ENCODE results near the gene GAL3ST1.
"Not testable (repeated sequence)": the region's sequence is repeated elsewhere in the genome, so short reads cannot be mapped to it uniquely, and the experiment has no call there.

The GAL3ST1 gene

DNA sequence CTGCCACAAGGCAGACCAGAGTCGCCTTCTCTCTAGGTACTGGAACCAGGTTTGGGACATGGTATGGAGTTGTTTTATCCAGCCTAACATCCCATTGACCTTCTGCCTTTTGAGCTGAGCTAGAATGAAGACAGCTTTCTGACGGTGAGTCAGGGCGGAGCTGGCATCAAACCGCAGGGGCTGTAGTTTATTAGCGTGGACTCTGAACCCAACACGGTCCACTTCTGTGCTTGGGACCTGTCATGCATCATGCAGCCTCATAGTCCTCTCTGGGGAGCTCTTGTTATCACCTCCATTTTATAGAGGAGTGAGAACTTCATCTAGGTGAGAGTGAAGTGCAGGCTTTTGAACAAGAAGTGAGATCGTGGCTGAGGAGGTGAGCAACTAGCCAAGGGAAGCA, 8.3 kb downstream of the GAL3ST1 start:
- H3K4me3 Mint-ChIP-seq = no peak overlapping the region
- no peaks in the 10 kb centered on the region for H3K4me1 Mint-ChIP-seq
- H3K27ac Mint-ChIP-seq = no peak overlapping the region
- H3K27me3 Mint-ChIP-seq = peaks cover 28% of the 10 kb centered on the region
- CTCF ChIA-PET = no interaction called here
- H3K36me3 Mint-ChIP-seq = no peaks in the 10 kb centered on the region
- H3K9me3 Mint-ChIP-seq = no peaks in the 10 kb centered on the region
- DNase-seq = no peak

DNA sequence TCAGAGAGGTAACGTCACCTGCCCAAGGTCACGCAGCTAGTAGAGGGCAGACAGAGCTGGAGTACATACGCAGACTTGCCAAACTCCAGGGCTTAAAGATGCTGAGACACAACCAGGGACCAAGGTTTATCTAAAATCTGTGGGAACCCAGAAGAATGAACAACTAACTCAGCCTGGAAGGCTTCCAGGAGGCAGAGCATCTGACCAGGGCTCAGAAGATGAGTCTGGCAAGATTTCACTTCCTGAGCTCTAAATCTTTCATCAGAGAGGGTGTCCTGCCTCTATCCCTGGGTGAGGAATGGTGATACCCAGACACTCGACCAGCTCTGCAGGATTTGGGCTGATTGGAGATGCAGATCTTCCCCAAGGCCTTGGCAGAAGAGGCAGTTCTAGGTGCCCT, 9.1 kb downstream of the GAL3ST1 start:
- Mint-ChIP-seq H3K4me1 (no peaks in the 10 kb centered on the region), H3K36me3 (no peaks in the 10 kb centered on the region), H3K27me3 (peaks cover 25% of the 10 kb centered on the region), H3K9me3 (no peaks in the 10 kb centered on the region), H3K27ac (no peak overlapping the region), H3K4me3 (no peak overlapping the region)
- CTCF ChIA-PET = no interaction called here
- no peak for DNase-seq

DNA sequence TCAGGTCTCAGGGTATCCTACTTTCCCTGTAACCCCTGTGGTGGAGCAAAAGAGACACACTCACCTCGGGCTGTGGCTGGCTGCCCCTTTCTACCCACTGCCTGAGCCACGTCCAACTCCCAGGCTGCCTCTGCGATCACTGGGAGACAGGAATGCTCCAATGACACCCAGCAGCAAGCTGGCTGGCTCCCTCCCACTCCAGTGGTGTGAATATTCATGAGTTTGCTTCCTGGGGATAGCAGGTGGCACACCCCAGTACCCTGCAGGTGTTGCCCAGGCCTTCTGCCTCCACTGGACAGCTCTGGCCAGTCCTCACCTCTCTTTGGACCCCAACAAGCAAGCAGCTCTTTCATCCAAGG, 9.7 kb downstream of the GAL3ST1 start:
- CTCF ChIA-PET = no interaction called here

DNA sequence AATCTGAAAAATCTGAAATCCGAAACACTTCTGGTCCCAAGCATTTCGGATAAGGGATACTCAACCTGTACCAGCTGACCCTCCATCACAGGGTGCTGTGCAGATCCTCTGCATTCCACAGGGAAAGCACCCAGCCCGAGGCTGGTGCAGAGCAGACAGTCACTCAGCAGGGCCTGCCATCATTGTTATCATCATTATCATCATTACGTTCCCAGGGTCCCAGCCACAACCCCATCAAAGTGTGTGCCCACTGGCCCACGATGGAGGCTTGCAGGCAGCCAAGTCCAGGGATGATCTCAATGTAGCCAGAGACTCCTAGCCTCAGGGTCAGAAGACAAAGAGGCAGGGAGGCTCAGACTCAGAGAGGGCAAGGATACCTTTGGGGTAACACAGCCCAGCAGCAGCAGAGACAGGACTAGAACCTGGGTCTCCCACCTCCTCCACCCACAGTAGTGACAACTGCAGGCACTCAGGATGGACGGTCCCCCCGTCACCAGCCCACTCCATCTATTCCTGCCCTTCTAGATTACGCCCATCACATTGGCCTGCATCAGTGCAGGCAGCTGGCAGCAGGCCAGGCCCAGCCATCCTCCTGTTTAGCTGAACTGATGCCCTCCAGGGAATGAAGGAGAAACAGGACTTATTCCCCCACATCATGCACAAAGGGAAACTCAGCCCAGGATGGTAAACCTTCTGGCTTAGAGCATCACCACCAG, 10.3 kb downstream of the GAL3ST1 start:
- peaks cover 27% of the 10 kb centered on the region for H3K27me3 Mint-ChIP-seq
- H3K4me1 Mint-ChIP-seq = no peaks in the 10 kb centered on the region
- no peaks in the 10 kb centered on the region for H3K9me3 Mint-ChIP-seq
- CTCF ChIA-PET = no interaction called here
- no peak for DNase-seq
- H3K27ac Mint-ChIP-seq = no peak overlapping the region
- H3K4me3 Mint-ChIP-seq = no peak overlapping the region
- H3K36me3 Mint-ChIP-seq = no peaks in the 10 kb centered on the region

More for the DNA sequence above, 9.7 kb downstream of the GAL3ST1 start:
- peaks cover 26% of the 10 kb centered on the region for H3K27me3 Mint-ChIP-seq
- no peaks in the 10 kb centered on the region for H3K4me1 Mint-ChIP-seq
- DNase-seq = no peak
- no peaks in the 10 kb centered on the region for H3K9me3 Mint-ChIP-seq
- no peak overlapping the region for H3K27ac Mint-ChIP-seq
- H3K4me3 Mint-ChIP-seq = no peak overlapping the region
- H3K36me3 Mint-ChIP-seq = no peaks in the 10 kb centered on the region

DNA sequence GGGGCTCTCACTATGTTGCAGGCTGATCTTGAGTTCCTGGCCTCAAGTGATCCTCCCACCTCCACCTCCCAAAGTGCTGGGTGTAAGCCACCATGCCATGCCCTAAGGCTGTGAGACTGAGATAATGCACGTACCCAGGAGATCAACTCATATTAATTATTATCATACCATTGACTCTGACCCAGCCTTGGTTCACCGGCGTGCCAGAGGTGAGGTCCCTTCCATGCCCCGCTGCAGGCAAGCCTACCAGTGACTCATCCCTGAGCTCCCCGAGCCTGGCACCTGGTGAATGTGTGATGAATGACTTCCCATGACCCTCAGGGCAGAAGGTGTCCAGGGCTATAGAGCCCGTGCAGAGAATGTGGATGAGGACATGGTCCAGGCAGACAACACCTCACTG, 12.1 kb downstream of the GAL3ST1 start:
- no peaks in the 10 kb centered on the region for H3K4me1 Mint-ChIP-seq
- peaks cover 24% of the 10 kb centered on the region for H3K27me3 Mint-ChIP-seq
- CTCF ChIA-PET = no interaction called here
- DNase-seq = no peak
- H3K36me3 Mint-ChIP-seq = no peaks in the 10 kb centered on the region
- no peak overlapping the region for H3K4me3 Mint-ChIP-seq
- H3K9me3 Mint-ChIP-seq = no peaks in the 10 kb centered on the region
- H3K27ac Mint-ChIP-seq = no peak overlapping the region

DNA sequence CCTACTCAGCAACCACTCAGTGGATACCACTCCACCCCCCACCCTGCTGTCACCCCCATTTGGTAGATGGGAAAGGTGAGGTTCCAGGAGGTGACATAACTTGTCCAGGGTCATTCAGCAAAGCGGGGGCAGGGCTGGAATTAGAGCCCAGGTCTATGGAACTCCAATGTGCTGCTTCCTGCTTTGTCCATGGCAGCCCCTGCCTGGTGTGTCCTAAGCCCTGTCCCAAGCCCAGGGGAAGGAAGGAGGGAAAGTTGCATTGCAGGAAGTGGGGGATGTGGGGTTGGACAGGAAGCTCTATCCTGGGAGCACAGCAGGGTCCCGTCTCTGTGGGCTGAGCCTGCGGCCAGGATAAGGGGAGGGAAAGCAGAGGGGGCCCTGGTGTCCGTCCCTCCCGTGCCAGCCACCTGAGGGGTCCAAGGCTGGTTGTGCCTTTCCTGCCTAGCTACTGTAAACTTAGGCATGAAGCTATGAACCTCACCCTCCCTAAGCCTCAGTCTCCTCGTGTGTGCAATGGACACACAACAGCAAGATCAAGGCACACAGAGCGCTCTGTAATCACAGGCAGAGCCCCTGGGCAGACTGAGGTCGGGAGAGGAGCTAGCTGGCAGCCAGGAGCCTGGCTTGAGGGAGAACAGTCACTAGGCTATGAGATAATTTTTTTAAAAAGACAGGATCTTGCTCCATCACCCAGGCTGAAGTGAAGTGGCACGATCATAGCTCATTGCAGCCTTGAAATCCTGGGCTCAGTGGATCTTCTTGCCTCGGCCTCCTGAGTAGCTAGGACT, 12.9 kb downstream of the GAL3ST1 start:
- DNase-seq = no peak
- H3K27me3 Mint-ChIP-seq = peaks cover 24% of the 10 kb centered on the region
- no peak overlapping the region for H3K27ac Mint-ChIP-seq
- no peaks in the 10 kb centered on the region for H3K9me3 Mint-ChIP-seq
- CTCF ChIA-PET = no interaction called here
- no peaks in the 10 kb centered on the region for H3K4me1 Mint-ChIP-seq
- no peak overlapping the region for H3K4me3 Mint-ChIP-seq
- no peaks in the 10 kb centered on the region for H3K36me3 Mint-ChIP-seq

DNA sequence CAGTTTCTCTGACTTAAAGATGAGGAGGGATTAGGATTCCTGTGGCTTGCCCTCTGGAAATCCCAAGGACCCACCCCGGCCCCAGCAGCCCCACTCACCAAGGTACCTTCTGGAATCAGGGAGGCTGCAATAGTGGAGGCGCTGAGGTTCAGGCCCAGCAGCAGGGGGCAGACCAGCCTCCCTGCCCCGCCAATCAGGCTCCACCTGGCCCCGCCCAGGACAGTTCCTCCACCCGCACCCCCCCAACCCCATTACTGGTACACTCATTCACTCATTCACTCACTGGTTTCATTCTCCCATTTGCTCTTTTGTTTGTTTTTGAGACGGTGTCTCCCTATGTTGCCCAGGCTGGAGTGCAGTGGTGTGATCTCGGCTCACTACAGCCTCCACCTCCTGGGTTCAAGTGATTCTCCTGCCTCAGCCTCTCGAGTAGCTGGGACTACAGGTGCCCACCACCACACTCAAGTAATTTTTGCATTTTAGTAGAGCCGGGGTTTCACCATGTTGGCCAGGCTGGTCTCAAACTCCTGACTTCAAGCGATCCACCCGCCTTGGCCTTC, 13.7 kb downstream of the GAL3ST1 start:
- peak; percentile 31 for DNase-seq
- peaks cover 18% of the 10 kb centered on the region for H3K27me3 Mint-ChIP-seq
- H3K4me3 Mint-ChIP-seq, H3K9me3 Mint-ChIP-seq, CTCF ChIA-PET, H3K27ac Mint-ChIP-seq, H3K36me3 Mint-ChIP-seq, H3K4me1 Mint-ChIP-seq: not testable (repeated sequence)

DNA sequence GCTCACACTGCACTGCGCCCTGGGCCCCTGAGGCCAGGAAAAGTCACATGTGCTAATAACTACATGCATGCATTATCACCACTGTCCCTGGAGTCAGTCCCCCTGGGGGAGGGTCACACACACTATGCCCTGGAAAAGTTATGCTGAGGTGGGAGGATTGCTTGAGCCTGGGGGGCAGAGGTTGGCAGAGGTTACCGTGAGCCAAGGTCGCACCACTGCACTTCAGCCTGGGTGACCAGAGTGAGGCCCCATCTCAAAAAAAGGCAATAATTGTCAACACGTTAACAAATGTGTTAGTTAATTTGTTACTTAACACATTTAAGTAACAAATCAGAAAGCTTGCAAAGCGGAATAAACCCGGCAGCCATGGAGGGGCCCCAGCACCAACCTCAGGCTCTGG, 14.6 kb downstream of the GAL3ST1 start:
- Mint-ChIP-seq H3K27me3 (peaks cover 11% of the 10 kb centered on the region), H3K4me1 (no peaks in the 10 kb centered on the region), H3K36me3 (no peaks in the 10 kb centered on the region), H3K4me3 (no peak overlapping the region), H3K9me3 (no peaks in the 10 kb centered on the region), H3K27ac (no peak overlapping the region)
- CTCF ChIA-PET = no interaction called here
- no peak for DNase-seq

DNA sequence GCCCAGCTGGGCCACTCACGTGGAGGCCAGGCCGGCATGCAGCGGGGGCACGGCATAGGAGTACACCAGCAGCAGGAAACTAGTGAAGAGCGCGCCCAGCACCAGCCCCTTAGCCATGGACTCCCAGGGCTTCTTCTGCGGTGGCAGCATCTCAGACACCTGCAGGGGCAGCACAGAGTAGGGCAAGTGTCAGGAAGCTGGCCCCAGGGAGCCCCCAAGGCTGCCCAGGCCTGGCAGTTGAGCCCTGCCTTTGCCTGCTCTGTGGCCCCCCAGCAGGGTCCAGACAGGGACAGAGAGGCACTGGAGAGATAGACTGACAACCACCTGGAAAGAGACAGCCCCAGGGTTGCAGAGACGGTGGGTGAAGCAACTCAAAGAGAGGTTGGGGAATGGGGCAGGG, 17.2 kb downstream of the GAL3ST1 start:
- no peak overlapping the region for H3K27ac Mint-ChIP-seq
- CTCF ChIA-PET = no interaction called here
- H3K4me3 Mint-ChIP-seq = no peak overlapping the region

DNA sequence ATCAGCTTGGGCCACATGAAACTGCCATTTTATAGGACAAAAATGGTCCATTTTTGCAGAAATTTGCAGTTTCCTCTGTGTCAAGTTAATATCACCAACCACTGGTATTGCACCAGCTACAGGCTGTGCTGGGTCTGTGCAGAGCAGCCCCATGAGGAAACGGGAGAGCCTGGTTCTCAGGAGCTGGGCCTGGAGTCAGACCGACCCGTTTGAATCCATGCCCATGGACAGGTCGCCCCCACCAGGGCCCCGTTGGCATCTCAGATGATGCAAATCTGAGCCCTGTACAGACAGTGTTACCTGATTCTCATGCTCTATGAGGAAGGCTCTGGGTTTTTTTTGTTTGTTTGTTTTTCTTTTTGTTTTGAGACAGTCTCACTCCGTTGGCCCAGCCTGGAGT, 18.1 kb downstream of the GAL3ST1 start:
- H3K27ac Mint-ChIP-seq = no peak overlapping the region
- H3K9me3 Mint-ChIP-seq = no peaks in the 10 kb centered on the region
- H3K27me3 Mint-ChIP-seq = peaks cover 5% of the 10 kb centered on the region
- H3K36me3 Mint-ChIP-seq = no peaks in the 10 kb centered on the region
- CTCF ChIA-PET = interaction anchor here (0.6 kb wide), 1 partner anchor 69 kb away, joined by 3 read pairs; no protein-coding TSS in a partner anchor
- H3K4me1 Mint-ChIP-seq = peaks cover 9% of the 10 kb centered on the region
- H3K4me3 Mint-ChIP-seq = no peak overlapping the region
- no peak for DNase-seq

More for the DNA sequence above, 17.2 kb downstream of the GAL3ST1 start:
- no peaks in the 10 kb centered on the region for H3K9me3 Mint-ChIP-seq
- H3K36me3 Mint-ChIP-seq = no peaks in the 10 kb centered on the region
- H3K27me3 Mint-ChIP-seq = peaks cover 10% of the 10 kb centered on the region
- peaks cover 9% of the 10 kb centered on the region for H3K4me1 Mint-ChIP-seq
- DNase-seq = no peak

DNA sequence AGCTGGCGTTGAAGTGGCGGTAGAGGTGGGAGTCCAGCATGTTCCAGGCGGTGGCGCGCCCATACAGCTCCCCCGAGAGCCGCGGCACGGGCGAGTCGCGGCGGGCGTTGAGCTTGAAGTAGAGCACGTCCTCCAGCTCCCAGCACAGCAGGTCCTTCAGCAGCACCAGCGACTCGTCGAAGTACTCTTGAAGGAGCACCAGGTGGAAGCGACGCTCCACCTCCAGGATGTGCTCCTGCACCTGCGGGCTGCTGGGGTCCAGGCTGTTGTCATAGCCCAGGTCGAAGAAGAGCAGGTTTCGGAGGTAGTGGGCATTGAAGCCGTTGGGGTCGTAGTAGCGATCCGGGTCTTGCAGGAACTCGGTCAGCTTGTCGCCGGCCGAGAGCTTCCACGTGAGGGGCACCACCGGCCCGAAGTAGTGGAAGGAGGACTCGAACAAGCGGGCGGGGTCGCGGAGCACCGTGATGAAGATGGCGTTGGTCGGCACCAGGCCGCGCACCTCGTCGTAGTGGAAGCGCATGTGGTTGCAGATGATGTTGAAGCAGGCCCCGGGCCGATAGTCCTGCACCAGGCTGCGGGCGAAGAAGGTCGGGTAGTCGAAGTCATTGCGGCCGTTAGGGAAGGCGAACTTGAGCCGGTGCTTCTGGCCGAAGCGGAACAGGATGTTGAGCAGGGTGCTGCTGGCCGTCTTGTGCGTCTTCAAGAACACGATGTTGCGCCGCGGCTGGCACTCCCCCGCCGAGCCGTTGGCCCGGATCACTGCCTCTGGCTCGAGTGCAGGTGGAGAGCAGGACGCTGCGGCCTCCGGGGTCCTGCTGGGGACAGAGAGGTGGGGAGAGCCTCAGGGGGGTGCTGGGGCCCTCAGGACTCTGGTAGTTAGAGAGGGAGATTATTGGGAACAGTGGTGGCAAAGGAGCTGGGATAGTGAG, 18.9 kb downstream of the GAL3ST1 start:
- Mint-ChIP-seq H3K4me3 (no peak overlapping the region), H3K27me3 (peaks cover 3% of the 10 kb centered on the region), H3K27ac (no peak overlapping the region), H3K36me3 (no peaks in the 10 kb centered on the region), H3K4me1 (peaks cover 9% of the 10 kb centered on the region), H3K9me3 (no peaks in the 10 kb centered on the region)
- no peak for DNase-seq
- CTCF ChIA-PET = no interaction called here

DNA sequence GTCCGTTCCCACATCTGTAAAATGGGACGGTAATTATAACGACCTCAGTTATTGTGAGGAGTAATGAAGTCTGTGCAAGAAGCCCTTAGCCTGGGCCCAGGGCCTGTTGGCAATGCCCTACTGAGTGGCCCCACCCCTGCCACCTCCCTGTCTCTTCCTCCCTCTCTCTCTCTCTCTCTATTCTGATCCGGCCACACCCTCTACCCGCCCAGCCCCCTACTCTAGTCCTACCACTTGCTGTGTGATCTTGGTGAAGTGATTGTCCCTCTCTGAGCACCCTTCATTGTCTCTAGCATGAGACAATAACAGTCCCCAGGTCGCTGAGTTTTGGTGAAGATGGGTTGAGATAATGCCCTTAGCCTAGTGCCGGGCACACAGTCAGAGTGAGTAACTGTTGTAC, 20.5 kb downstream of the GAL3ST1 start:
- Mint-ChIP-seq H3K4me1 (peaks cover 9% of the 10 kb centered on the region), H3K9me3 (no peaks in the 10 kb centered on the region), H3K4me3 (no peak overlapping the region), H3K27ac (no peak overlapping the region), H3K27me3 (no peaks in the 10 kb centered on the region), H3K36me3 (no peaks in the 10 kb centered on the region)
- no peak for DNase-seq
- CTCF ChIA-PET = no interaction called here

DNA sequence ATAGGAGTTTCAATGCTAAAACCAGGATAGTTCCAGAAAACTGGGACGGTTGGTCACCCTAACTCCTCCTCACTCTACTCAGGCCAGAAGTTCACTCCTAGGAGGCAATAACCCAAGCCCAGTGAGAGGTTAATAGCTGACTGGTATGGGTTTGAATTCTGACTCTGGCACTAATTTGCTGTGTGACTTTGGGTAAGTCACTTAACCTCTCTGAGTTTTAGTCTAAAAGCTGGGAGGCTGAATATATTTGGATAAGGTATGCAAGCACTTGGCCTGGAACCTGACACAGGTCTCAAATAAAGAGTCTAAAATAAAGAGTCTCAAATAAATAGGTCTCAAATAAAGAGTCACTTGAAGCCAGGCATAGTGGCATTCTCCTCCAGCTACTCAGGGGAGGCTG, 21.7 kb downstream of the GAL3ST1 start:
- Mint-ChIP-seq H3K9me3 (no peaks in the 10 kb centered on the region), H3K27me3 (peaks cover 5% of the 10 kb centered on the region)

DNA sequence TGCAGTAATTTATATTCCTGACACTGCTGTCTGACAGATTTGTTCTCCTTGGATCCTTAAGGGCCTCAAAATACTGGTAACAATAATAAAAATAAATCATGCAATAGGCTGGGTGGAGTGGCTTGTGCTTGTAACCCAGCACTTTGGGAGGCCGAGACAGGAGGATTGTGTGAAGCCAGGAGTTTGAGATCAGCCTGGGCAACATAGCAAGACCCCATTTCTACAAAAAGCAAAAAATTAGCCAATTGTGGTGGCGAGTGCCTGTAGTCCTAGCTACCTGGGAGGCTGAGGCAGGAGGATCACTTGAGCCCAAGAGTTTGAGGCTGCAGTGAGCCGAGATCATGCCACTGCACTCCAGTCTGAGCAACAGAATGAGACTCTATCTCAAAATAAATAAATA, 22.7 kb downstream of the GAL3ST1 start:
- H3K36me3 Mint-ChIP-seq, DNase-seq, H3K27ac Mint-ChIP-seq, H3K9me3 Mint-ChIP-seq, H3K4me3 Mint-ChIP-seq, CTCF ChIA-PET, H3K4me1 Mint-ChIP-seq: not testable (repeated sequence)
- H3K27me3 Mint-ChIP-seq = peaks cover 14% of the 10 kb centered on the region

More for the DNA sequence above, 21.7 kb downstream of the GAL3ST1 start:
- DNase-seq = no peak
- Mint-ChIP-seq H3K27ac (no peak overlapping the region), H3K36me3 (no peaks in the 10 kb centered on the region), H3K4me3 (no peak overlapping the region), H3K4me1 (peaks cover 9% of the 10 kb centered on the region)
- CTCF ChIA-PET = no interaction called here

Measured in activated naive CD4-positive, alpha-beta T cell treated with anti-CD3 and anti-CD28 coated beads, Interleukin-2, amount 10 ng/mL, durations not matched to agents 7 days and 5 days (primary cell).